ENCODE data around the gene PHOSPHO2. TPM values are rescaled to one million over a fixed set of nuclear protein-coding genes. Genes with fewer than 3 reads are reported as not detected.

The PHOSPHO2 gene
- total and polyA plus RNA-seq, 9 of the 15 experiments (the other 6 are each of a cell fraction or from before 2014, with no cell fraction given): 7.8 to 19.1 (median 11.7) TPM

DNA sequence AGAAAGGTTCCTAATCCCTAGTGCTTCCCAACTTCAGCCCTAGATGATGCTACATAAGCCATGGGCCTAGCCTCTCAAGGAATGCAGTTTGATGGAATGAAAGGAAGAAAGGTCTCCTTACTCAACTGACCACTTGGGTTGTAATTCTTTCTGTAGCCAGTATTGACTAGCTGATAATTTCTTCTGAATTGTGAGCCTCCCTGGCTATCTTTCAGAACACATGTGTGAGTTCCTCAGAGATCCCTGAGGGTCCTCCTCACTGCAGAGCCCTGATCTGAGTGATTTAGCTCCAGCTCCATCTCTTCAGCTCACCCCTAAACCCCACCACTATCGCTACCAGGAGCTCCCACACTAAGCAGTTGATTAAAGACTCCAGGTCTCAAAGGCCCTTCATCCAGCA, 31.5 kb upstream of the PHOSPHO2 start:
- H2AFZ ChIP-seq (ENCODE audit: low read depth, low read length): peak overlapping the region; percentile 0; the same call in 1 of the 2 replicates
- FAIRE-seq: peak; percentile 82
- peak overlapping the region in 1 of 2 experiments; percentile 46; a peak in 1 of 4 replicates for H3K9ac ChIP-seq (ENCODE audit: insufficient read depth in 1 of 2, low read depth in 2 of 2, low read length in 2 of 2)
- intact Hi-C loops (cut with micrococcal nuclease) (loop anchor here (10.0 kb wide), 1 partner anchor 262 kb away; no protein-coding TSS in a partner anchor), in situ Hi-C loops (cut with MboI) (no loop called here)
- H3K27me3 ChIP-seq (ENCODE audit: control insufficient read depth in 2 of 2, insufficient read depth in 2 of 2, low read length in 2 of 2): no peaks in the 10 kb centered on the region
- no TSS peak for BruUV-seq (replicated peaks)
- peak overlapping the region; percentile 57 for H3K4me2 ChIP-seq (ENCODE audit: insufficient read depth, low read length)
- ChIA-PET POLR2A (interaction anchor here (0.9 kb wide), 1 partner anchor 17 kb away, joined by 4 read pairs; no protein-coding TSS in a partner anchor), CTCF (ENCODE audit: low intra/inter-chr PET ratio) (interaction anchor here (0.6 to 0.7 kb wide), 2 partner anchors 130 to 140 kb away, joined by 3 read pairs; no protein-coding TSS in a partner anchor)
- 7% methylated on average over 1 of the region's 1 CpG for WGBS (ENCODE audit: insufficient coverage, low coverage, missing lambda C conversion rate)
- no peaks in the 10 kb centered on the region for H3K9me3 ChIP-seq (replicated peaks; ENCODE audit: control insufficient read depth, insufficient read depth, low read depth, low read length)
- DNase-seq (ENCODE audit: extremely low read depth in 1 of 4, low spot score in 3 of 4): peak; percentile 64 to 92 (median 80)
- peaks cover 10 to 57% of the 10 kb centered on the region in 2 experiments for H3K4me1 ChIP-seq (replicated peaks in 1 of 2; ENCODE audit: control insufficient read depth in 2 of 2, insufficient read depth in 2 of 2, low read length in 2 of 2)
- no peaks in the 10 kb centered on the region for H3K9me1 ChIP-seq (ENCODE audit: control insufficient read depth, insufficient read depth, low read length)
- no peaks in the 10 kb centered on the region for H3K79me2 ChIP-seq (ENCODE audit: control insufficient read depth, insufficient read depth, low read length)
- no peak overlapping the region for H3K4me3 ChIP-seq
- no peaks in the 10 kb centered on the region for H4K20me1 ChIP-seq (replicated peaks; ENCODE audit: control insufficient read depth, insufficient read depth, low read length)
- H3K36me3 ChIP-seq (ENCODE audit: control insufficient read depth, insufficient read depth, low read length): no peaks in the 10 kb centered on the region
- peak; percentile 71 for ATAC-seq
- H3K27ac ChIP-seq (ENCODE audit: extremely low read depth, low read depth, low read length): peak overlapping the region; percentile 53; the same call in 2 of the 3 replicates
- TF ChIP-seq ZNF239 (CRISPR knock-in tag; IDR thresholded peaks at IDR 0.05) (no peak), RBBP5 (IDR thresholded peaks at IDR 0.05; ENCODE audit: borderline replicate concordance, insufficient read depth, low read length, poor library complexity, severe bottlenecking) (no peak), PHB2 (IDR thresholded peaks at IDR 0.05; ENCODE audit: low read depth) (peak; percentile 57; the same call in 1 of the 2 replicates), CREB1 (IDR thresholded peaks at IDR 0.05) (0 out of 2 replicates have a peak, but pooled peaks have one; percentile 35), CREB1 (CRISPR knock-in tag; IDR thresholded peaks at IDR 0.05) (no peak), TAL1 (IDR thresholded peaks at IDR 0.05) (peak; percentile 82), CTBP1 (IDR thresholded peaks at IDR 0.05; ENCODE audit: borderline replicate concordance) (peak; percentile 59), LEF1 (IDR thresholded peaks at IDR 0.05) (peak; percentile 48; the same call in 1 of the 2 replicates), ZBTB43 (CRISPR knock-in tag; IDR thresholded peaks at IDR 0.05) (no peak)
- TF ChIP-seq, protein P1, sequence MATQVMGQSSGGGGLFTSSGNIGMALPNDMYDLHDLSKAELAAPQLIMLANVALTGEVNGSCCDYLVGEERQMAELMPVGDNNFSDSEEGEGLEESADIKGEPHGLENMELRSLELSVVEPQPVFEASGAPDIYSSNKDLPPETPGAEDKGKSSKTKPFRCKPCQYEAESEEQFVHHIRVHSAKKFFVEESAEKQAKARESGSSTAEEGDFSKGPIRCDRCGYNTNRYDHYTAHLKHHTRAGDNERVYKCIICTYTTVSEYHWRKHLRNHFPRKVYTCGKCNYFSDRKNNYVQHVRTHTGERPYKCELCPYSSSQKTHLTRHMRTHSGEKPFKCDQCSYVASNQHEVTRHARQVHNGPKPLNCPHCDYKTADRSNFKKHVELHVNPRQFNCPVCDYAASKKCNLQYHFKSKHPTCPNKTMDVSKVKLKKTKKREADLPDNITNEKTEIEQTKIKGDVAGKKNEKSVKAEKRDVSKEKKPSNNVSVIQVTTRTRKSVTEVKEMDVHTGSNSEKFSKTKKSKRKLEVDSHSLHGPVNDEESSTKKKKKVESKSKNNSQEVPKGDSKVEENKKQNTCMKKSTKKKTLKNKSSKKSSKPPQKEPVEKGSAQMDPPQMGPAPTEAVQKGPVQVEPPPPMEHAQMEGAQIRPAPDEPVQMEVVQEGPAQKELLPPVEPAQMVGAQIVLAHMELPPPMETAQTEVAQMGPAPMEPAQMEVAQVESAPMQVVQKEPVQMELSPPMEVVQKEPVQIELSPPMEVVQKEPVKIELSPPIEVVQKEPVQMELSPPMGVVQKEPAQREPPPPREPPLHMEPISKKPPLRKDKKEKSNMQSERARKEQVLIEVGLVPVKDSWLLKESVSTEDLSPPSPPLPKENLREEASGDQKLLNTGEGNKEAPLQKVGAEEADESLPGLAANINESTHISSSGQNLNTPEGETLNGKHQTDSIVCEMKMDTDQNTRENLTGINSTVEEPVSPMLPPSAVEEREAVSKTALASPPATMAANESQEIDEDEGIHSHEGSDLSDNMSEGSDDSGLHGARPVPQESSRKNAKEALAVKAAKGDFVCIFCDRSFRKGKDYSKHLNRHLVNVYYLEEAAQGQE (IDR thresholded peaks at IDR 0.05; ENCODE audit: borderline replicate concordance): peak; percentile 35
- TF ChIP-seq, protein P1 (CRISPR knock-in tag; IDR thresholded peaks at IDR 0.05; ENCODE audit: low read depth): no peak
